H1 (cell line): Measurements from ENCODE around the gene PIAS1. TPM values are rescaled to one million over a fixed set of nuclear protein-coding genes. Genes with fewer than 3 reads are reported as not detected.

Source experiments
- CTCF ChIA-PET: fragments of 300-600 bp; sonication (Branson Sonifier 250); formaldehyde crosslinking; loops from one replicate; lab custom pipeline; 2021; ENCODE audit not compliant: partially characterized antibody; lab: Charles Lee
- POLR2A ChIA-PET: fragments of 300-600 bp; sonication (Branson Sonifier 250); formaldehyde crosslinking; loops from one replicate; lab custom pipeline; 2021; ENCODE audit warnings: inconsistent platforms; ENCODE audit not compliant: partially characterized antibody; lab: Charles Lee
- DNase-seq, 2 experiments: peaks; one replicate each; pipeline versions ENCODE4 v3.0.0 to v3.0.0-alpha.2; 2010 to 2022; ENCODE audit warnings: low spot score in 2 of 2, low read depth in 1 of 2, mixed read lengths in 1 of 2
- FAIRE-seq: peaks from 2 replicates; lab custom pipeline; 2011; peaks lifted over from hg19 to GRCh38; lab: Jason Lieb, UNC
- H2AFZ ChIP-seq: 2 replicates; pipeline ENCODE4 v1.8.1; 2012; ENCODE audit warnings: low read length, inconsistent platforms
- H2AK5ac ChIP-seq: 2 replicates; pipeline ENCODE4 v1.6.1; 2013; ENCODE audit warnings: low read depth, low read length
- H2BK120ac ChIP-seq: replicated peaks from 2 replicates; pipeline ENCODE3; 2013; ENCODE audit warnings: low read depth, low read length, inconsistent platforms
- H2BK12ac ChIP-seq: 2 replicates; pipeline ENCODE4 v1.6.1; 2013; ENCODE audit warnings: low read depth, low read length
- H2BK15ac ChIP-seq: 2 replicates; pipeline ENCODE4 v1.6.1; 2013; ENCODE audit warnings: low read length
- H2BK20ac ChIP-seq: 2 replicates; pipeline ENCODE4 v1.6.1; 2013; ENCODE audit warnings: low read length
- H2BK5ac ChIP-seq: 2 replicates; pipeline ENCODE4 v1.6.1; 2013; ENCODE audit warnings: low read depth, low read length
- H3K14ac ChIP-seq: 2 replicates; pipeline ENCODE4 v1.6.1; 2013; ENCODE audit warnings: inconsistent platforms; ENCODE audit not compliant: insufficient read length
- H3K18ac ChIP-seq: 2 replicates; pipeline ENCODE4 v1.6.1; 2013; ENCODE audit warnings: low read length; ENCODE audit errors: extremely low read depth
- H3K23ac ChIP-seq: 2 replicates; pipeline ENCODE4 v1.6.1; 2013; ENCODE audit warnings: inconsistent platforms; ENCODE audit not compliant: insufficient read length
- H3K23me2 ChIP-seq: 2 replicates; pipeline ENCODE4 v1.6.1; 2013; ENCODE audit warnings: low read depth, low read length
- H3K27ac ChIP-seq: 2 replicates; pipeline ENCODE4 v1.6.1; 2011; ENCODE audit warnings: low read depth, low read length, inconsistent platforms
- H3K27me3 ChIP-seq, 4 experiments: replicated peaks in 1 of 4; 1 replicate in 1 of 4; 2 replicates in 3 of 4; pipeline versions ENCODE4 v1.6.1 to v1.8.1; 2011 to 2013; ENCODE audit warnings: low read length in 3 of 4, mild to moderate bottlenecking in 3 of 4, inconsistent platforms in 2 of 4, mixed read lengths in 2 of 4, moderate library complexity in 1 of 4; ENCODE audit not compliant: control insufficient read depth in 3 of 4, insufficient read depth in 3 of 4; ENCODE audit errors: extremely low read depth in 1 of 4
- H3K36me3 ChIP-seq, 4 experiments: 2 replicates each; pipeline versions ENCODE4 v1.6.1 to v1.8.1; 2011 to 2013; ENCODE audit warnings: mild to moderate bottlenecking in 4 of 4, low read length in 3 of 4, moderate library complexity in 2 of 4, control low read depth in 1 of 4, inconsistent platforms in 1 of 4; ENCODE audit not compliant: insufficient read depth in 4 of 4, control insufficient read depth in 2 of 4
- H3K4ac ChIP-seq: replicated peaks from 2 replicates; pipeline ENCODE3; 2013; ENCODE audit warnings: low read length, low read depth, mixed read lengths, inconsistent platforms; ENCODE audit not compliant: insufficient read length
- H3K4me1 ChIP-seq, 4 experiments: replicated peaks in 1 of 4; 1 replicate in 1 of 4; 2 replicates in 3 of 4; pipeline versions ENCODE4 v1.6.1 to v1.8.1; 2011 to 2013; ENCODE audit warnings: low read length in 3 of 4, inconsistent platforms in 2 of 4, mixed read lengths in 1 of 4; ENCODE audit not compliant: insufficient read depth in 4 of 4, control insufficient read depth in 3 of 4
- H3K4me2 ChIP-seq, 2 experiments: 2 replicates each; pipeline versions ENCODE4 v1.6.1 to v1.8.1; 2011 to 2013; ENCODE audit warnings: low read depth in 2 of 2, low read length in 2 of 2, control low read depth in 1 of 2, inconsistent platforms in 1 of 2, mild to moderate bottlenecking in 1 of 2; ENCODE audit not compliant: insufficient read depth in 1 of 2
- H3K4me3 ChIP-seq, 4 experiments: fragments of 200-600, 300-600 bp in 1 of 4; sonication (generic), shearing (Covaris generic), sonication (Bioruptor Twin) in 1 of 4; 2 replicates each; pipeline versions ENCODE4 v1.5.1 to v1.8.1; 2011 to 2016; ENCODE audit warnings: low read length in 4 of 4, low read depth in 3 of 4, control low read depth in 2 of 4, inconsistent platforms in 2 of 4, mild to moderate bottlenecking in 2 of 4, mixed read lengths in 1 of 4, moderate library complexity in 1 of 4; ENCODE audit not compliant: insufficient read depth in 2 of 4; ENCODE audit errors: extremely low read depth in 1 of 4
- H3K56ac ChIP-seq: replicated peaks from 2 replicates; pipeline ENCODE3; 2013; ENCODE audit warnings: low read depth, mild to moderate bottlenecking, mixed read lengths, low read length, inconsistent platforms; ENCODE audit not compliant: insufficient read length
- H3K79me1 ChIP-seq: 2 replicates; pipeline ENCODE4 v1.6.1; 2013; ENCODE audit warnings: low read depth, low read length, control low read depth
- H3K79me2 ChIP-seq, 2 experiments: 2 replicates each; pipeline versions ENCODE4 v1.6.1 to v1.8.1; 2012 to 2013; ENCODE audit warnings: low read length in 2 of 2, mild to moderate bottlenecking in 2 of 2, inconsistent platforms in 1 of 2; ENCODE audit not compliant: insufficient read depth in 2 of 2, control insufficient read depth in 1 of 2
- H3K9ac ChIP-seq, 4 experiments: replicated peaks in 1 of 4; 1 replicate in 1 of 4; 2 replicates in 3 of 4; pipeline versions ENCODE4 v1.6.1 to v1.8.1; 2011 to 2013; ENCODE audit warnings: low read depth in 3 of 4, low read length in 3 of 4, control low read depth in 2 of 4, mild to moderate bottlenecking in 2 of 4, moderate library complexity in 2 of 4, inconsistent platforms in 1 of 4; ENCODE audit errors: extremely low read depth in 1 of 4
- H3K9me3 ChIP-seq, 2 experiments: 2 replicates each; pipeline versions ENCODE4 v1.6.1 to v1.8.1; 2012 to 2013; ENCODE audit warnings: mild to moderate bottlenecking in 2 of 2, moderate library complexity in 2 of 2, control low read depth in 1 of 2, inconsistent platforms in 1 of 2, low read depth in 1 of 2, low read length in 1 of 2, mixed read lengths in 1 of 2; ENCODE audit not compliant: insufficient read depth in 2 of 2
- H4K20me1 ChIP-seq, 2 experiments: replicated peaks in 1 of 2; 2 replicates each; pipeline versions ENCODE3 to v1.8.1; 2011 to 2013; ENCODE audit warnings: inconsistent platforms in 2 of 2, low read length in 2 of 2, mild to moderate bottlenecking in 1 of 2; ENCODE audit not compliant: insufficient read depth in 2 of 2, control insufficient read depth in 1 of 2
- H4K5ac ChIP-seq: 2 replicates; pipeline ENCODE4 v1.6.1; 2013; ENCODE audit warnings: low read length, low read depth, mixed read lengths, inconsistent platforms; ENCODE audit not compliant: insufficient read length
- H4K8ac ChIP-seq: 2 replicates; pipeline ENCODE4 v1.8.0; 2013; ENCODE audit warnings: mild to moderate bottlenecking, moderate library complexity, low read length, inconsistent platforms; ENCODE audit not compliant: insufficient read depth; ENCODE audit errors: extremely low read depth
- H4K91ac ChIP-seq: replicated peaks from 2 replicates; pipeline ENCODE3; 2013; ENCODE audit warnings: low read length, mixed read lengths, inconsistent platforms; ENCODE audit not compliant: insufficient read length
- CHD2 ChIP-seq: IDR thresholded peaks from 2 replicates; pipeline ENCODE4 v1.6.1; 2012; ENCODE audit warnings: low read length, improper control_type of control experiment
- POLR2A ChIP-seq, 2 experiments: IDR thresholded peaks; 1 replicate in 1 of 2; 2 replicates in 1 of 2; pipeline ENCODE4 v1.6.1; 2011; ENCODE audit warnings: low read depth in 2 of 2, low read length in 2 of 2, mild to moderate bottlenecking in 2 of 2; ENCODE audit errors: control extremely low read depth in 1 of 2
- SP4 ChIP-seq: IDR thresholded peaks from 2 replicates; pipeline ENCODE4 v1.6.1; 2012; ENCODE audit warnings: low read length, inconsistent platforms
- YY1 ChIP-seq: IDR thresholded peaks from 2 replicates; pipeline ENCODE4 v1.6.1; 2011; ENCODE audit warnings: low read depth, mild to moderate bottlenecking, low read length
- WGBS, 2 experiments: shearing (Covaris generic) in 1 of 2; methylation state at CpG; one replicate each; pipeline versions ENCODE4 v1.1.6 to v1.1.7; 2013 to 2015; ENCODE audit warnings: low lambda C conversion rate in 2 of 2, mixed read lengths in 2 of 2, inconsistent platforms in 1 of 2, low coverage in 1 of 2, missing lambda C conversion rate in 1 of 2; ENCODE audit not compliant: insufficient replicate concordance in 2 of 2, insufficient coverage in 1 of 2, insufficient read length in 1 of 2; ENCODE audit errors: extremely low coverage in 1 of 2, missing lambda C conversion rate in 1 of 2; 5-methylcytosine and 5-hydroxymethylcytosine counted together
- polyA plus RNA-seq, 7 experiments: library from polyadenylated mRNA; depleted of rRNA in 3 of 7; stranded (reverse) in 5 of 7; unstranded in 2 of 7; fragments of >200 nt in 5 of 7; fragments of 200-250 nt in 2 of 7; gene quantifications; 1 replicate in 5 of 7; 2 replicates in 1 of 7; 4 replicates in 1 of 7; pipeline versions ENCODE4 v1.2.1 to v1.2.3, GENCODE V29; 2011 to 2013; ENCODE audit warnings: missing spikeins in 2 of 7, mixed read lengths in 2 of 7
- total RNA-seq: library from RNA; stranded (reverse); fragmentation: NEBNext Ultra II Directional; extraction: Animal tissue kit (Norgen Biotek cat#: 25700); gene quantifications from 2 replicates; pipeline ENCODE4 v1.2.1, GENCODE V29; 2021

The PIAS1 gene
- total and polyA plus RNA-seq, 2 of the 8 experiments (the other 6 are each of a cell fraction or from before 2014, with no cell fraction given) = 30.8 to 34.5 TPM

DNA sequence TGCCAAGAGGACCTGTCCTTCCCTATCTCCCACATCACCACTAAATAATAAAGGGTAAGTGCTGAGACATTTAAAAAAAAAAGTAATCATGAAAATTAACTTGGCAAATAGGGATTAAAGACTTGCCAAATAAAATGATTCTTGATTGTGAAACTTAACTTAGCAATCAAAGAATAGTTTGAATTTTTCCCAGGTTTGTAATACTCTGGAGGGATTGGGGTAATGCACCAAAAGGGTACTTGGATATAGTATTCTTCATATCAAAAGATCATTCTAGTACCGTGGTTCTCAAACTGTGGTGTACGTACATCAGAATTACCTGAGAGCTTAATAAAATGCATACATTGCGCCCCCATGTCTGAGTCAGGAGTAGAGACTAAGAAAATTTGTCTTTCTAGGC, 122.5 kb downstream of the PIAS1 start:
- Histone ChIP-seq H3K79me1 (no peaks in the 10 kb centered on the region), H3K27me3 (no peaks in the 10 kb centered on the region), H2BK5ac (no peak overlapping the region), H4K20me1 (no peaks in the 10 kb centered on the region), H2BK20ac (no peak overlapping the region), H2AK5ac (no peak overlapping the region), H3K4me1 (no peaks in the 10 kb centered on the region), H3K4me2 (no peak overlapping the region), H3K14ac (no peak overlapping the region), H4K8ac (no peak overlapping the region), H4K5ac (no peak overlapping the region), H3K56ac (no peak overlapping the region), H3K9me3 (no peaks in the 10 kb centered on the region), H2AFZ (no peak overlapping the region), H2BK120ac (no peak overlapping the region), H2BK15ac (no peak overlapping the region), H3K36me3 (peaks cover 2 to 31% (median 15%) of the 10 kb centered on the region in 4 experiments; a peak in 7 of 8 replicates), H3K9ac (no peak overlapping the region), H3K23me2 (no peaks in the 10 kb centered on the region), H3K27ac (no peak overlapping the region), H3K79me2 (no peaks in the 10 kb centered on the region), H4K91ac (no peak overlapping the region), H3K4me3 (no peak overlapping the region), H3K23ac (no peak overlapping the region), H2BK12ac (no peak overlapping the region), H3K18ac (no peak overlapping the region), H3K4ac (no peak overlapping the region)
- POLR2A ChIA-PET = no interaction called here
- CTCF ChIA-PET = interaction anchor here (0.7 to 1.0 kb wide), 3 partner anchors 8 to 684 kb away, joined by 3 read pairs; no protein-coding TSS in a partner anchor
- no peak for TF ChIP-seq SP4
- no peak for TF ChIP-seq YY1
- no peak for TF ChIP-seq CHD2
- no peak for TF ChIP-seq POLR2A (IDR thresholded peaks at IDR 0.05; ENCODE audit: control extremely low read depth in 1 of 2, low read depth in 2 of 2, low read length in 2 of 2)
- 90% methylated on average over 3 of the region's 3 CpGs; no CpG with 5 or more reads in 1 of the 2 experiments for WGBS, 2 experiments
- FAIRE-seq (no peak), DNase-seq (no peak)
